ENCODE results near the gene C2CD2L.

DNA sequence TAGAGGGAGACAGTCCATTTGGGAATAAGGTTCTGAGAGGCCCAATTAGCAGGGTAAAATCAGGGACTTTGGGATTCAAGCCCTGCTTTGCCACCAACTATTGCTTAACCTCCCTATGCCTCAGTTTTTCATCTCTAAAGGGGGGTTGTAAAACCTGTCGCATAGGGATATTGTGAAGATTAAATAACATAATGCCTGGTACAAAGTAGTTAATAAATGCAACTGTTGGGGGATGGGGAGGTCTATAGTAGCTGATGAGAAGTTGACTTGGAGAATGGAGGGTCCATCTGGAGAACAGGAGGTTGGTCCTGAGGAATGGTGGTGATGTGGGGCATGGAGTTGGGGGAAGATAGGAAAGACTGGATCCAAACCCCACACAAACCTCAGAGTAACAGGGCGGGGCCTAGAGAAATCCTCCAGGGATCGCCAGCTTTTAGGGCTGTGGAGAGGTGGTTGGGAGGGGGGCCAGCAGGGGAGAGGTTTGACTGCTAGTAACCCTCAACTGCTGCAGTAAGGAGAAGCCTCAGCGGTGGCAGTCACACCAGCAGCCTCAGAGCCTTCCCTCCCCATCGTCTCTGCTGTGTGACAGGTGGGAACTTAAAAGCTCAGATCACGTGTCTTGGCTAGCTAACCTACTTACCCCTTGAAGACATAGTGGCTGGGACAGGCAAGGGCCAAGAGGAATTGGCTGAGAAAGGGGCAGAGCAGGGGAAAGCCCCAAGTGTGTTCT is 40.6 kb downstream of the C2CD2L start:
- TF ChIP-seq POLR2A (IDR thresholded peaks at IDR 0.05; ENCODE audit: low read length), result no peak
- no peak for TF ChIP-seq GATA1 (IDR thresholded peaks at IDR 0.05; ENCODE audit: low read depth, low read length)

Data from erythroblast (primary cell).